ENCODE data around the gene OPTN.

The OPTN gene

DNA sequence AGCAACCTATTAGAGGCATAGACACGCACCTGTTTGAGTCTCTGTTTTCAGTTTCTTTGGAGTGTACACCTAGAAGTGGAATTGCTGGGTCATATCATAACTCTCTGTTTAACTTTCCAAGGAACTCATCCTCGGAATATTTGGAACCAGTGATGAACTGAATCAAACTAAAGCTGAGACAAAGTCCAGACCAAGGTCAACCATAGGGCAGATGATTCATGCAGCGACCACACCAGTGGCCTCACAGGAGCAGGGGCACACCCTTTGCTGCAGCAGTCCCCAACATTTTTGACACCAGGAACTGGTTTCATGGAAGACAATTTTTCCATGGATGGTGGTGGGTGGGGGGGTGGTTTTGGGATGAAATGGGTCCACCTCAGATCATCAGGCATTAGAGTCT is 4.9 kb upstream of the OPTN start:
- Histone ChIP-seq H3K36me3 (ENCODE audit: insufficient read depth, low read length) (no peaks in the 10 kb centered on the region), H3K9me3 (ENCODE audit: low read depth, low read length) (no peaks in the 10 kb centered on the region), H3K27ac (no peak overlapping the region), H3K9ac (ENCODE audit: insufficient read length) (no peak overlapping the region), H3K4me3 (no peak overlapping the region)
- TF ChIP-seq POLR2AphosphoS5 (IDR thresholded peaks at IDR 0.05; ENCODE audit: borderline replicate concordance, low read depth, low read length) = no peak
- no peak for TF ChIP-seq FOXP2 (optimal IDR thresholded peaks at IDR 0.05; ENCODE audit: control extremely low read depth, extremely low read length, insufficient read depth)
- TF ChIP-seq EZH2 (IDR thresholded peaks at IDR 0.05) = no peak
- DNase-seq (ENCODE audit: low read depth, low spot score) = no peak

DNA sequence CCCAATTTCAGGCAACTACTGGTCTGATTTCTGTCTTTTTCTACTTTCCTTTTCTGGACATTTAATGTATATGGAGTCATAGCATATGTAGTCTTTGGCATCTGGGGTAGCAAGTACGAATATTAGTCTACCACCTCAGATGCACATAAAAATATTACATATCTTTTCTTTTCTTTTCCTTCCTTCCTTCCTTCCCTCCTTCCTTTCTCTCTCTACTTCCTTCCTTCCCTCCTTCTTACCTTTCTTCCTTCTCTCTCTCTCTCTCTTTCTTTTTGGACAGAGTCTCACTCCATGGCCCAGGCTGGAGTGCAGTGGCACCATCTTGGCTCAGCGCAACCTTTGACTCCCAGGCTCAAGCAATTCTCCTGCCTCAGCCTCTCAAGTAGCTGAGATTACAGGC is 4.0 kb upstream of the OPTN start:
- Histone ChIP-seq H3K4me3 (no peak overlapping the region), H3K27ac (no peak overlapping the region), H3K36me3 (ENCODE audit: insufficient read depth, low read length) (no peaks in the 10 kb centered on the region), H3K9ac (ENCODE audit: insufficient read length) (no peak overlapping the region), H3K9me3 (ENCODE audit: low read depth, low read length) (no peaks in the 10 kb centered on the region)
- TF ChIP-seq FOXP2 (optimal IDR thresholded peaks at IDR 0.05; ENCODE audit: control extremely low read depth, extremely low read length, insufficient read depth) = no peak
- no peak for TF ChIP-seq POLR2AphosphoS5 (IDR thresholded peaks at IDR 0.05; ENCODE audit: borderline replicate concordance, low read depth, low read length)
- no peak for TF ChIP-seq EZH2 (IDR thresholded peaks at IDR 0.05)
- no peak for DNase-seq (ENCODE audit: low read depth, low spot score)

DNA sequence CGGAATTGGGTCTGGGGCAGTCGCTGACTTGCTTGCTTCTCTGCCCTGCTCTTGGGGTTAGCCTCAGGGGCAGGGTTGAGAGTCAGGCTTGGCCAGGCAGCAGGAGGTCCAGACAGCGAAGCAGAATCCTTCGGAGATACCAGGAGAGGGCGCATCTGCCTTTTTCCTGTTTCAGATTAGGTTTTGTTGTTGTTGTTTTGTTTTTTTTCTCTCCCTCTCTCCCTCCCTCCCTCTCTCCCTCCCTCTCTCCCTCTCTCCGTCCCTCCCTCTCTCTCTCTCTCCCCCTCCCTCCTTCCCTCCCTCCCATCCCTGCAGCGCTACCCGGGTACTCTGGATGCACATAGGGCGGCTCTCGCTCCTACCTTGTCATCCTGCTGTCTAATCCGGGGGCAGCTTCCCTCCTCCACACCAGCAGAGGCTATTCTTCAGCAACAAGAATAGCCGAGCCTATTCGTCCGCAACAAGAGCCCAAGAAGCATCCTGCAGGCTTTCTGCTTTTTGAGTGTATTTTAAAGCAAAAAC is 758 bp upstream of the OPTN start:
- Histone ChIP-seq H3K36me3 (ENCODE audit: insufficient read depth, low read length) (no peaks in the 10 kb centered on the region), H3K27ac (no peak overlapping the region), H3K4me3 (peak overlapping the region; percentile 78), H3K9ac (ENCODE audit: insufficient read length) (no peak overlapping the region), H3K9me3 (ENCODE audit: low read depth, low read length) (no peaks in the 10 kb centered on the region)
- TF ChIP-seq FOXP2 (optimal IDR thresholded peaks at IDR 0.05; ENCODE audit: control extremely low read depth, extremely low read length, insufficient read depth) = no peak
- TF ChIP-seq POLR2AphosphoS5 (IDR thresholded peaks at IDR 0.05; ENCODE audit: borderline replicate concordance, low read depth, low read length) = no peak
- no peak for TF ChIP-seq EZH2 (IDR thresholded peaks at IDR 0.05)
- DNase-seq (ENCODE audit: low read depth, low spot score) = no peak

DNA sequence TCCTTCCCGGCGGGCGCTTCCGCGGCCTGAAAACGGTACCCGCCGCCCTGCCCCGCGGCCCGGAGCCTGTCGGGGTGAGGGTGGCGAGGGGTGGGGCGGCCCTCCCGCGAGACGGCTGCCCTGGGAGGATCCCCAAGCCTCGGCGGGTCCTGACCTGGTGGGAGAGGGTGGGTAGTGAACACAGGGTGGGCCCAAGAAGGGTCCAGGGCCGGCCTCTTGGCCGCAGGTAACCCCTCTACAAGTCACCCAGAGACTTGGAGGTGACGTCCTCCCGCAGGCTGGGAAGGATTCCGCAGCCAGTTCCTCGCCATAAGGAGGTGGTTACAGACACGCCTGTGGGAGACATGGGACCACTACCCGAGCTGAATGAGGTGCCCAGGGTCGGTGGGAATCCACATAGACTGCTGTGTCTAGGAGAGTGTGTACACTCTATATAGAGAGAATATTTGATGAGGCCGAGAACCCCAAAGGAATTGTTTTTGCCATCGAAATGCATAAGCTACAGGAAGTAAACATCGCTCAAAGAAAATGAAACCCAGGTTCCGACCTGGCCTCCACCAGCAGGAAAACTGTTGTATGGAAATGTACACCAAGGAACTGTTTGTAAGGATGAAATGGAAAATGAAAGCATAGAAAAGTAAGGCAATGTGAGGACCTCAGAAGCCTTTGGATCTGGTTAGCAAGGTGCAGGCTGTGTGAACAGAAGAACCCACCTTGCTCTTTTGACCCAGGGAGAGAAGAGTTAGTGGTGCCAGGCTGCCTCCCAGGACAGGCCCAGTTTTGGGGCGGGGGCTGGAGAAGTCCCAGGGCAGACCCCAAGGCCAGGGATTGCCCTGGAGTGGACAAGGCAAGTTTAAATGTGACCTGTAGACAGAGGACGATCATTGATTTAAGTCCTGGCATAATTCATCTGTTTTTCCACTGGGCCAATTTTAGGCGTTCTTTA is 659 bp downstream of the OPTN start:
- Histone ChIP-seq H3K4me3 (peak overlapping the region; percentile 78), H3K27ac (no peak overlapping the region), H3K9me3 (ENCODE audit: low read depth, low read length) (no peaks in the 10 kb centered on the region), H3K36me3 (ENCODE audit: insufficient read depth, low read length) (no peaks in the 10 kb centered on the region), H3K9ac (ENCODE audit: insufficient read length) (no peak overlapping the region)
- no peak for DNase-seq (ENCODE audit: low read depth, low spot score)
- no peak for TF ChIP-seq FOXP2 (optimal IDR thresholded peaks at IDR 0.05; ENCODE audit: control extremely low read depth, extremely low read length, insufficient read depth)
- no peak for TF ChIP-seq POLR2AphosphoS5 (IDR thresholded peaks at IDR 0.05; ENCODE audit: borderline replicate concordance, low read depth, low read length)
- TF ChIP-seq EZH2 (IDR thresholded peaks at IDR 0.05) = no peak

DNA sequence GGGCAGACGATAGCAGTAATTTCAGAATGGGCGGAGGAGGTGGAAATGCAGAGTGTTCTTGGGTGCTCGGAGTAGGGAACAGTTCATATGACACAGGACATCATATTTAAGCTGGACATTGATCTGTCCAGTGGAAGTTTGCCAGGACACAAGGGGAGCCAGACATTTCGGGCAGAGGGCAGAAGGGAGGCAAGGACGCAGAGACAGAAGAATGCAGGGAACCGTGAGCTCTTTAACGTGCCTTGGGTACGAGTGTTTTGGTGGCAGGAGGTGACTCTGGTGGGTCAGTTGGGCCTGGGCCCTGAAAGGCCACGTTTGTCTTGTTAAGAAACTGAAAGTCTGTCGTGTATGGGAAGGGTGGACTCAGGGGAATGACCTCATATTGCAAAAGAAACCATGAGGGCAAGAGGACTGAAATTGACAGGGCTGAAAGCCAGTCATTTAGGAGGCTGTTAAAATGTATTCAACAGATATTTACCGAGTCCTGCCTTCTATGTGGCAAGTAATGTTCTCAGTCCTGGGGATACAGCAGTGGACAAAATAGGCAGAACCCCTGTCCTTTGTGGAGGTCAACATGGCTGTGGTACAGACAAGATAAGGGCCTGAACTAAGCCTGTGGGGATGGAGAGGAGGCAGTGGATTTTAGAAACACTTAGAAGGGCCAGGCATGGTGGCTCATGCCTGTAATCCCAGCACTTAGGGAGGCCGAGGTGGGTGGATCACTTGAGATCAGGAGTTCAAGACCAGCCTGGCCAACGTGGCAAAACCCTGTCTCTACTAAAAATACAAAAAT is 2.2 kb downstream of the OPTN start:
- Histone ChIP-seq H3K9ac (ENCODE audit: insufficient read length) (no peak overlapping the region), H3K36me3 (ENCODE audit: insufficient read depth, low read length) (no peaks in the 10 kb centered on the region), H3K4me3 (no peak overlapping the region), H3K27ac (no peak overlapping the region), H3K9me3 (ENCODE audit: low read depth, low read length) (no peaks in the 10 kb centered on the region)
- no peak for TF ChIP-seq EZH2 (IDR thresholded peaks at IDR 0.05)
- no peak for TF ChIP-seq POLR2AphosphoS5 (IDR thresholded peaks at IDR 0.05; ENCODE audit: borderline replicate concordance, low read depth, low read length)
- no peak for TF ChIP-seq FOXP2 (optimal IDR thresholded peaks at IDR 0.05; ENCODE audit: control extremely low read depth, extremely low read length, insufficient read depth)
- DNase-seq (ENCODE audit: low read depth, low spot score) = no peak

DNA sequence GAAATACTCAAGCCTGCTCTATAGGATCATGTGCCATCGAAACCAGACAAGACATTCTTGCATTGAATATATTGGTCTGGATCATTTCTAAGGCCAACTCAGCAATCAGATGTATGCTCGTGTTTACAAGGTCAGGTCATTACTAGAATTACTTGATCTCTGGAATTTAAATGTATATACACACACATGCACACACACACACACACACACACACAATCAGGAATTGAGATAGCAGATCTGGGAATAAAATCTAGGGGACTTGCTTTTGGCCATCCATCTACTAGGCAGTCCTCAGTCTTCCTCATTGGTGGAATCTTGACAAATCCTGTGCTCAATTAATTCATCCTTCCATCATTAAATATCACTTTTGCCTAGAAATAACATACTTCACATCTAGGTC is 3.6 kb downstream of the OPTN start:
- no peak for DNase-seq (ENCODE audit: low read depth, low spot score)
- no peak overlapping the region for H3K9ac ChIP-seq (ENCODE audit: insufficient read length)

DNA sequence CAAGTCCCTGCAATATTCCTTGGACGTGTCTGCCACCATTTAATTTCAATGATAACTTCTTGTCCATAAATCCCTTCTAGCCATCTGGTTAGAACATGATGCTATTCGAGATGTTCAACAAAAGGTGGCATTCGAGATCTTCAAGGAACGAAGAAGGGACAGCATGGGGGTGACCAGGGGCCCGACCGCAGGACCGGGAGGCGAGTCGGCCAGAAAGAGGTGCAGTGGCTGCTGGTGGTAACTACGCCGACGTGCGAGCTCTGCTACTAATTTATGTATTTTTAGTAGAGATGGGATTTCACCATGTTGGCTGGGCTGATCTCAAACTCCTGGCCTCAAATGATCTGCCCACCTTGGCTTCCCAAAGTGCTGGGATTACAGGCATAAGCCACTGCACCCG is 4.7 kb downstream of the OPTN start:
- H3K36me3 ChIP-seq (ENCODE audit: insufficient read depth, low read length) = no peaks in the 10 kb centered on the region
- no peak overlapping the region for H3K4me3 ChIP-seq
- H3K9me3 ChIP-seq (ENCODE audit: low read depth, low read length) = no peaks in the 10 kb centered on the region
- DNase-seq (ENCODE audit: low read depth, low spot score) = no peak
- H3K27ac ChIP-seq = no peak overlapping the region
- H3K9ac ChIP-seq (ENCODE audit: insufficient read length) = no peak overlapping the region
- no peak for TF ChIP-seq POLR2AphosphoS5 (IDR thresholded peaks at IDR 0.05; ENCODE audit: borderline replicate concordance, low read depth, low read length)
- no peak for TF ChIP-seq FOXP2 (optimal IDR thresholded peaks at IDR 0.05; ENCODE audit: control extremely low read depth, extremely low read length, insufficient read depth)
- TF ChIP-seq EZH2 (IDR thresholded peaks at IDR 0.05) = no peak

More for the DNA sequence above, 3.6 kb downstream of the OPTN start:
- no peaks in the 10 kb centered on the region for H3K36me3 ChIP-seq (ENCODE audit: insufficient read depth, low read length)
- H3K9me3 ChIP-seq (ENCODE audit: low read depth, low read length) = no peaks in the 10 kb centered on the region
- no peak for TF ChIP-seq FOXP2 (optimal IDR thresholded peaks at IDR 0.05; ENCODE audit: control extremely low read depth, extremely low read length, insufficient read depth)
- no peak for TF ChIP-seq EZH2 (IDR thresholded peaks at IDR 0.05)
- no peak for TF ChIP-seq POLR2AphosphoS5 (IDR thresholded peaks at IDR 0.05; ENCODE audit: borderline replicate concordance, low read depth, low read length)
- no peak overlapping the region for H3K4me3 ChIP-seq
- H3K27ac ChIP-seq = no peak overlapping the region

DNA sequence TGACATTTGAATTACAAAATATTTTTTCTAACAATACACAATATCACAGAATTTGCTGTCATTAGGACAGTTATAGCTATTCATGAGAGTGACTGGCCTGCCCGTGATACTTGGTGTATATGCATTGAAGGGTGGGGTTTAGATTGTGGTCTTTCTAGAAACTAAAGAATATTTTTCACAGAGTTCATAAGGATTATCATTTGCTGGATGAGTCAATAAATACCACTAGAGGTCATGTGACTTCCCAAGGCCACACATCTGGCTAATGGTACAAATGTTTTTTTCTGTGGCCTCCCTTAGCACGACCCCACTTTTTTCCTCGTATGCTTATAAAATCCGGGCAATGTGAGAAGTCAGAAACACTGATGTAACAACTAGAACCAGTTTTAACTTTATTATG is 5.2 kb downstream of the OPTN start:
- DNase-seq (ENCODE audit: low read depth, low spot score) = no peak
- no peak for TF ChIP-seq POLR2AphosphoS5 (IDR thresholded peaks at IDR 0.05; ENCODE audit: borderline replicate concordance, low read depth, low read length)
- TF ChIP-seq FOXP2 (optimal IDR thresholded peaks at IDR 0.05; ENCODE audit: control extremely low read depth, extremely low read length, insufficient read depth) = no peak
- no peak for TF ChIP-seq EZH2 (IDR thresholded peaks at IDR 0.05)
- Histone ChIP-seq H3K36me3 (ENCODE audit: insufficient read depth, low read length) (no peaks in the 10 kb centered on the region), H3K9ac (ENCODE audit: insufficient read length) (no peak overlapping the region), H3K9me3 (ENCODE audit: low read depth, low read length) (no peaks in the 10 kb centered on the region), H3K27ac (no peak overlapping the region), H3K4me3 (no peak overlapping the region)
